GM10266 (cell line): ENCODE data around the gene BAZ1A.

Experiments used
- DNase-seq: peaks from one replicate; pipeline ENCODE4 v3.0.0; 2012; ENCODE audit errors: extremely low spot score
- TF ChIP-seq, protein P1 (sequence below): IDR thresholded peaks from 2 replicates; pipeline ENCODE4 v1.5.1; 2012; ENCODE audit warnings: mild to moderate bottlenecking, low read depth; ENCODE audit not compliant: control insufficient read depth, insufficient read depth; ENCODE audit errors: missing control alignments

BAZ1A gene

GRCh38 chr14:34707722-34708121 is 167.4 kb downstream of the BAZ1A start:
- no peak for DNase-seq
- TF ChIP-seq, protein P1, sequence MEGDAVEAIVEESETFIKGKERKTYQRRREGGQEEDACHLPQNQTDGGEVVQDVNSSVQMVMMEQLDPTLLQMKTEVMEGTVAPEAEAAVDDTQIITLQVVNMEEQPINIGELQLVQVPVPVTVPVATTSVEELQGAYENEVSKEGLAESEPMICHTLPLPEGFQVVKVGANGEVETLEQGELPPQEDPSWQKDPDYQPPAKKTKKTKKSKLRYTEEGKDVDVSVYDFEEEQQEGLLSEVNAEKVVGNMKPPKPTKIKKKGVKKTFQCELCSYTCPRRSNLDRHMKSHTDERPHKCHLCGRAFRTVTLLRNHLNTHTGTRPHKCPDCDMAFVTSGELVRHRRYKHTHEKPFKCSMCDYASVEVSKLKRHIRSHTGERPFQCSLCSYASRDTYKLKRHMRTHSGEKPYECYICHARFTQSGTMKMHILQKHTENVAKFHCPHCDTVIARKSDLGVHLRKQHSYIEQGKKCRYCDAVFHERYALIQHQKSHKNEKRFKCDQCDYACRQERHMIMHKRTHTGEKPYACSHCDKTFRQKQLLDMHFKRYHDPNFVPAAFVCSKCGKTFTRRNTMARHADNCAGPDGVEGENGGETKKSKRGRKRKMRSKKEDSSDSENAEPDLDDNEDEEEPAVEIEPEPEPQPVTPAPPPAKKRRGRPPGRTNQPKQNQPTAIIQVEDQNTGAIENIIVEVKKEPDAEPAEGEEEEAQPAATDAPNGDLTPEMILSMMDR, result no peak
